ENCODE measurements around the gene ZFAND3.

DNA sequence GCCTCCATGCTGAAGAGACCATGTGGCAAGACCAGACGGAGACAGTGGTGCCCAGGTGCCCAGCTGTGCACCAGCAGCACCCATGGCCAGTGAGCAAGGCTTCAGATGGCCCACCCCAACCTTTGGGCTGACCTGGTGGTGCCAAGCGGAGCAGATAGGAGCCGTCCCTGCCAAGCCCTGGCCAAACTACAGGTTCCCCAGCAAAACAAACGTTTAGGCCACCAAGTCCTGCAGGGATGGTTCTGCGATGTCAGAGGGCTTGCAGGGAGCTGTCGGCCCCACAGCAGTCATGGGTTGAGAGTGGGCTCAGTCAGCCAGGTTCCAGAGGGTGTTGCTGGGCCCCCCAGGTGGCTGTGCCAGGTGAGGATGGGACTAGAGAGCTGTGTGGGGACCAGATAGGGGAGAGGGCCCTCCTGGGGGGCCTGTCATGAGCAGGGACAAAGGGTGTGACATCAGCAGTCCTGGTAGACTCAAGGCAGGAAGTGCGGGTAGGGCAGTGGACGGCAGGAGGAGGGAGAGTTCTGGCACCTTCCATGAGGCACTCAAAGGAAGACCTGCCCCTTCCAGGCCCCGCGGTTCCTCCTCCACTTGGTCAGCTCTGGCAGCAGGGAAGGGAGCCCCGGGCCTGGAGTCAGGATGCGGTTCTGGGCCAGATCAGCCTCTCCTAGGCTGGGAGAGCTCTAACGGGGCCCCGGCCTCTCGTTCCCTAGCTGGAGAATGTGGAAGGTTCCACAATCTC is 342.4 kb downstream of the ZFAND3 start:
- TF ChIP-seq, protein P1, sequence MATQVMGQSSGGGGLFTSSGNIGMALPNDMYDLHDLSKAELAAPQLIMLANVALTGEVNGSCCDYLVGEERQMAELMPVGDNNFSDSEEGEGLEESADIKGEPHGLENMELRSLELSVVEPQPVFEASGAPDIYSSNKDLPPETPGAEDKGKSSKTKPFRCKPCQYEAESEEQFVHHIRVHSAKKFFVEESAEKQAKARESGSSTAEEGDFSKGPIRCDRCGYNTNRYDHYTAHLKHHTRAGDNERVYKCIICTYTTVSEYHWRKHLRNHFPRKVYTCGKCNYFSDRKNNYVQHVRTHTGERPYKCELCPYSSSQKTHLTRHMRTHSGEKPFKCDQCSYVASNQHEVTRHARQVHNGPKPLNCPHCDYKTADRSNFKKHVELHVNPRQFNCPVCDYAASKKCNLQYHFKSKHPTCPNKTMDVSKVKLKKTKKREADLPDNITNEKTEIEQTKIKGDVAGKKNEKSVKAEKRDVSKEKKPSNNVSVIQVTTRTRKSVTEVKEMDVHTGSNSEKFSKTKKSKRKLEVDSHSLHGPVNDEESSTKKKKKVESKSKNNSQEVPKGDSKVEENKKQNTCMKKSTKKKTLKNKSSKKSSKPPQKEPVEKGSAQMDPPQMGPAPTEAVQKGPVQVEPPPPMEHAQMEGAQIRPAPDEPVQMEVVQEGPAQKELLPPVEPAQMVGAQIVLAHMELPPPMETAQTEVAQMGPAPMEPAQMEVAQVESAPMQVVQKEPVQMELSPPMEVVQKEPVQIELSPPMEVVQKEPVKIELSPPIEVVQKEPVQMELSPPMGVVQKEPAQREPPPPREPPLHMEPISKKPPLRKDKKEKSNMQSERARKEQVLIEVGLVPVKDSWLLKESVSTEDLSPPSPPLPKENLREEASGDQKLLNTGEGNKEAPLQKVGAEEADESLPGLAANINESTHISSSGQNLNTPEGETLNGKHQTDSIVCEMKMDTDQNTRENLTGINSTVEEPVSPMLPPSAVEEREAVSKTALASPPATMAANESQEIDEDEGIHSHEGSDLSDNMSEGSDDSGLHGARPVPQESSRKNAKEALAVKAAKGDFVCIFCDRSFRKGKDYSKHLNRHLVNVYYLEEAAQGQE (IDR thresholded peaks at IDR 0.05; ENCODE audit: low read depth, low read length) = no peak
- no peak for TF ChIP-seq EZH2phosphoT487 (IDR thresholded peaks at IDR 0.05; ENCODE audit: borderline replicate concordance, low read depth)
- TF ChIP-seq, protein P2, sequence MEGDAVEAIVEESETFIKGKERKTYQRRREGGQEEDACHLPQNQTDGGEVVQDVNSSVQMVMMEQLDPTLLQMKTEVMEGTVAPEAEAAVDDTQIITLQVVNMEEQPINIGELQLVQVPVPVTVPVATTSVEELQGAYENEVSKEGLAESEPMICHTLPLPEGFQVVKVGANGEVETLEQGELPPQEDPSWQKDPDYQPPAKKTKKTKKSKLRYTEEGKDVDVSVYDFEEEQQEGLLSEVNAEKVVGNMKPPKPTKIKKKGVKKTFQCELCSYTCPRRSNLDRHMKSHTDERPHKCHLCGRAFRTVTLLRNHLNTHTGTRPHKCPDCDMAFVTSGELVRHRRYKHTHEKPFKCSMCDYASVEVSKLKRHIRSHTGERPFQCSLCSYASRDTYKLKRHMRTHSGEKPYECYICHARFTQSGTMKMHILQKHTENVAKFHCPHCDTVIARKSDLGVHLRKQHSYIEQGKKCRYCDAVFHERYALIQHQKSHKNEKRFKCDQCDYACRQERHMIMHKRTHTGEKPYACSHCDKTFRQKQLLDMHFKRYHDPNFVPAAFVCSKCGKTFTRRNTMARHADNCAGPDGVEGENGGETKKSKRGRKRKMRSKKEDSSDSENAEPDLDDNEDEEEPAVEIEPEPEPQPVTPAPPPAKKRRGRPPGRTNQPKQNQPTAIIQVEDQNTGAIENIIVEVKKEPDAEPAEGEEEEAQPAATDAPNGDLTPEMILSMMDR (IDR thresholded peaks at IDR 0.05) = no peak
- no peak for TF ChIP-seq RCOR1 (IDR thresholded peaks at IDR 0.05; ENCODE audit: low read length)
- TF ChIP-seq GABPA (IDR thresholded peaks at IDR 0.05; ENCODE audit: low read depth) = no peak
- TF ChIP-seq EP300 (IDR thresholded peaks at IDR 0.05; ENCODE audit: borderline replicate concordance in 1 of 2, low read depth in 1 of 2, low read length in 1 of 2) = no peak
- TF ChIP-seq, protein P3, sequence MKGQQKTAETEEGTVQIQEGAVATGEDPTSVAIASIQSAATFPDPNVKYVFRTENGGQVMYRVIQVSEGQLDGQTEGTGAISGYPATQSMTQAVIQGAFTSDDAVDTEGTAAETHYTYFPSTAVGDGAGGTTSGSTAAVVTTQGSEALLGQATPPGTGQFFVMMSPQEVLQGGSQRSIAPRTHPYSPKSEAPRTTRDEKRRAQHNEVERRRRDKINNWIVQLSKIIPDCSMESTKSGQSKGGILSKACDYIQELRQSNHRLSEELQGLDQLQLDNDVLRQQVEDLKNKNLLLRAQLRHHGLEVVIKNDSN (IDR thresholded peaks at IDR 0.05; ENCODE audit: borderline replicate concordance, low read depth) = no peak
- TF ChIP-seq, protein P4, sequence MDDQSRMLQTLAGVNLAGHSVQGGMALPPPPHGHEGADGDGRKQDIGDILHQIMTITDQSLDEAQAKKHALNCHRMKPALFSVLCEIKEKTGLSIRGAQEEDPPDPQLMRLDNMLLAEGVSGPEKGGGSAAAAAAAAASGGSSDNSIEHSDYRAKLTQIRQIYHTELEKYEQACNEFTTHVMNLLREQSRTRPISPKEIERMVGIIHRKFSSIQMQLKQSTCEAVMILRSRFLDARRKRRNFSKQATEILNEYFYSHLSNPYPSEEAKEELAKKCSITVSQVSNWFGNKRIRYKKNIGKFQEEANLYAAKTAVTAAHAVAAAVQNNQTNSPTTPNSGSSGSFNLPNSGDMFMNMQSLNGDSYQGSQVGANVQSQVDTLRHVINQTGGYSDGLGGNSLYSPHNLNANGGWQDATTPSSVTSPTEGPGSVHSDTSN (IDR thresholded peaks at IDR 0.05) = no peak
- TF ChIP-seq CHD2 (IDR thresholded peaks at IDR 0.05; ENCODE audit: low read length, partially characterized antibody) = no peak
- TF ChIP-seq, protein P5, sequence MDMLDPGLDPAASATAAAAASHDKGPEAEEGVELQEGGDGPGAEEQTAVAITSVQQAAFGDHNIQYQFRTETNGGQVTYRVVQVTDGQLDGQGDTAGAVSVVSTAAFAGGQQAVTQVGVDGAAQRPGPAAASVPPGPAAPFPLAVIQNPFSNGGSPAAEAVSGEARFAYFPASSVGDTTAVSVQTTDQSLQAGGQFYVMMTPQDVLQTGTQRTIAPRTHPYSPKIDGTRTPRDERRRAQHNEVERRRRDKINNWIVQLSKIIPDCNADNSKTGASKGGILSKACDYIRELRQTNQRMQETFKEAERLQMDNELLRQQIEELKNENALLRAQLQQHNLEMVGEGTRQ (IDR thresholded peaks at IDR 0.05; ENCODE audit: borderline replicate concordance, low read depth, low read length) = no peak
- no peak for TF ChIP-seq FOXM1 (IDR thresholded peaks at IDR 0.05; ENCODE audit: low read depth)
- no peak for TF ChIP-seq GATA2 (CRISPR knock-in tag; IDR thresholded peaks at IDR 0.05)
- TF ChIP-seq YY1 (IDR thresholded peaks at IDR 0.05; ENCODE audit: low read depth) = no peak
- TF ChIP-seq POLR2AphosphoS5 (IDR thresholded peaks at IDR 0.05; ENCODE audit: low read depth, low read length) = no peak

All from SK-N-SH (cell line).